ENCODE measurements around the gene PRKAR1A.
"Not testable (repeated sequence)": the region's sequence is repeated elsewhere in the genome, so short reads cannot be mapped to it uniquely, and the experiment has no call there.

Gene PRKAR1A

DNA sequence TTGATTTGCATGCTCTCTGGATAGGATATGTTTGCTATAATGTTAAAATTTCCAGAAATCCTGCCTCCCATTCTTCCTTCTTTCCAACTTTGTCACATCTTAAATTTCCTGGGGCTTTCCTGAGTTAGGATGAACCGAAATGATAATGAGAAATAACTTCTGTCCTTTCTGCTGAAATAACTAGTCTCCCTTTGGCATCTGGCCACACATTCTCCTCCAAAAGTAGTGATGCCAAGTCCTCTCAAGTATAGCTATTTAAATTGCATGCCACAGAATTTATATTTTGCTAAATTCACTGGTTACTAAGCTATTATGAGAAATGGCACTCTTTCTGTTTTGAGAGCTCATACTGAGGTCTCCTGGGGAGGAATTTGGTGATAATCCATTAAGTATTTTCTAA lies 58.3 kb downstream of the PRKAR1A start:
- H3K4me1 Mint-ChIP-seq (ENCODE audit: low read depth): no peaks in the 10 kb centered on the region
- H3K27ac Mint-ChIP-seq: no peak overlapping the region
- no peak overlapping the region for H3K4me3 Mint-ChIP-seq
- H3K9me3 Mint-ChIP-seq: no peaks in the 10 kb centered on the region
- H3K36me3 Mint-ChIP-seq (ENCODE audit: low read depth): no peaks in the 10 kb centered on the region
- no peak for DNase-seq (ENCODE audit: low spot score)
- H3K27me3 Mint-ChIP-seq (ENCODE audit: low read depth): peaks cover 10% of the 10 kb centered on the region

DNA sequence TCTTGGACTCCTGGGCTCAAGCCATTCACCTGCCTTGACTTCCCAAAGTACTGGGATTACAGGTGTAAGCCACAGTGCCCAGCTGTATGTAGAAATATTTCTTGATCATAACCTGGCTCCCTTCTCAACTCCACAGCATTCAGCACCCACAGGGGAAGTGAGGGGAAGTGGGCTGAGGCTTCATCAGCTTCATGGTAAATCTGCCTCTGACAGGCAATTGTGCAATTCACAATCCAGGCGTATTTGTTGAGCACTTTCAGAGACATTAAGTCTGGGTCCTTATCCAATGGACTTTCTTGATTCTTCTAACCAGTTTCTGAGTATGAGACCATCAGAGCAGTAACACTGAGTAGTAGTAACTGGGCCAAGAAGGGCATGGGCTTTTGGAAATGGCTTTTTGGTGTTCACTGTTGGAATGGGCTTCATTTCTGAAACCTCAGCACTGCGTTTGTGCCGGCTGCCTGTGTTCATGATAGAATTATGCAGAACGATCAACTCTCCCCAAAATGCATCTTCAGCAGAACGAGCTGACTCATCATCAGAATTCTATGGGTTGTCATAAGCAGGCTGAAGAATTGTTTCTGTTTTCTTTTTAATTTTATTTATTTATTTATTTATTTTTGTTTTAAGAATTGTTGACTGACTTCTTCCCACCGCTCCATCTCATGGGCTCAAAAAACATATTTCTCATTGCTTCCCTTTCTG lies 60.1 kb downstream of the PRKAR1A start:
- no peak for DNase-seq (ENCODE audit: low spot score)
- H3K27me3 Mint-ChIP-seq (ENCODE audit: low read depth): peaks cover 4% of the 10 kb centered on the region
- H3K36me3 Mint-ChIP-seq (ENCODE audit: low read depth): no peaks in the 10 kb centered on the region
- no peak overlapping the region for H3K27ac Mint-ChIP-seq
- no peaks in the 10 kb centered on the region for H3K4me1 Mint-ChIP-seq (ENCODE audit: low read depth)
- H3K9me3 Mint-ChIP-seq: no peaks in the 10 kb centered on the region
- H3K4me3 Mint-ChIP-seq: no peak overlapping the region

DNA sequence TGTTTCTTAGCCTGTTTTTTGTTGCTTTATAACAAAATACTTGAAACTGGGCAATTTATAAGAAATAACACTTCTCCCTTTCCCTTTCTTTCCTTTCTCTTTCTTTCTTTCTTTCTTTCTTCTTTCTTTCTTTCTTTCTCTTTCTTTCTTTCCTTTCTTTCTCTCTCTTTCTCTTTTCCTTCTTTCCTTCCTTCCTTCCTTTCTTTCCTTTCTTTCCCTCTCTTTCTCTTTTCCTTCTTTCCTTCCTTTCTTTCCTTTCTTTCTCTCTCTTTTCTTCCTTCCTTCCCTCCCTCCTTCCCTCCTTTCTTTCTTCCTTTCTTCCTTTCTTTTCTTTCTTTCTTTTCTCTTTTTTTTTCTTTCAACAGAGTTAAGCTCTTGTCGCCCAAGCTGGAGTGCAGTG lies 61.1 kb downstream of the PRKAR1A start:
- Mint-ChIP-seq H3K27me3 (ENCODE audit: low read depth) (peaks cover 4% of the 10 kb centered on the region), H3K36me3 (ENCODE audit: low read depth) (no peaks in the 10 kb centered on the region), H3K4me3 (no peak overlapping the region), H3K4me1 (ENCODE audit: low read depth) (no peaks in the 10 kb centered on the region), H3K27ac (no peak overlapping the region), H3K9me3 (no peaks in the 10 kb centered on the region)
- no peak for DNase-seq (ENCODE audit: low spot score)

DNA sequence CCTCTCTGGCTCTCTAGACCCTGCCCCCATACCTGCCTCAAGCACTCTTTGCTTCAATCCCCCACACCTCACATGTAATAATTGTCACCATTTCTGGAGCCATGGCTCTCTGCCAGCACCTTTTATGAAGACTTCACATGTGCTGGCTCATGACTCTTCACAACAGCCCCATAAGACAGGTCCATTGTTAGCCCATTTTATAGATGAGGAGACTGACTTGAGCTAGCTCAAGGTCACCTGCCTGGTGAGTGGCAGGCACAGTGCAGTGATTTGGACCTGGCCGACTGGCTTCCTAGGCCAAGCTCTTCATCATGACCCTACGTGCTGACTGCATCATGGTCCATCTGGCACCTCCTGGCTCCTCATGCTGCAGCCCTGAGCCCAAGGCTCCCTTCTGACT lies 63.9 kb downstream of the PRKAR1A start:
- Mint-ChIP-seq H3K4me1 (ENCODE audit: low read depth) (no peaks in the 10 kb centered on the region), H3K36me3 (ENCODE audit: low read depth) (no peaks in the 10 kb centered on the region), H3K4me3 (no peak overlapping the region), H3K9me3 (no peaks in the 10 kb centered on the region), H3K27ac (no peak overlapping the region), H3K27me3 (ENCODE audit: low read depth) (peaks cover 4% of the 10 kb centered on the region)
- DNase-seq (ENCODE audit: low spot score): no peak

DNA sequence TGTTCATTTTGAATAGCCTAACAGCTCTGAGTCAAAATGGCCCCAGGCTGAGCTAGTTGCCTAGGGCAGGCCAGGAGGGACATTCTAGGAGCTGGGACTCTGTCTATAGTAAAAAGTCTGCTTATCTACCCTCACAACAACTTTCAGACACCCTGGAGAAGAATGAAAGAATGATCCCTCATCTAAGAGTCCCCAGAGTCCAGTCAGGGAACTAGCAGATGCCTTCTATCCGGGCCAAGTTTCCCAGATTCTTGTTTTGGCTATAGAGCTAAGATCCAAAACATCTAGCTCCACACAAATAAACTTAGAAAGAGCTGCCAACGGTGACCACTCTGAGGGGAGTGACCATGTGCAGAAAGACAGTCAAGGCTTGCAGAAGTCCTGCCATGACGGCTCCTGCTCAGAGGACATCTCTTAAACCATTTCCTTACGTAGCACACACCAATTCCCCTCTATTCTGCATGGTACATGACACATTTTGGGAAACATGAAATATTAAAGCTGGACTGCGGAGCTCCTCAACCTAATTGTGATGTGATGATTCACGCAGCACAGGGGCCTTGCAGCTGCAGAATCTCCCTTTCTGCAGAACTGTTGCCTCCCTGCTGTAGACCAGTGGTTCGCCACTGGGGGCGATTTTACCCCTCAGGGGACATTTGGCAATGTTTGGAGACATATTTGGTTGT lies 64.7 kb downstream of the PRKAR1A start:
- Mint-ChIP-seq H3K27ac (no peak overlapping the region), H3K36me3 (ENCODE audit: low read depth) (no peaks in the 10 kb centered on the region), H3K4me1 (ENCODE audit: low read depth) (no peaks in the 10 kb centered on the region), H3K27me3 (ENCODE audit: low read depth) (peaks cover 4% of the 10 kb centered on the region), H3K9me3 (no peaks in the 10 kb centered on the region), H3K4me3 (no peak overlapping the region)
- no peak for DNase-seq (ENCODE audit: low spot score)

DNA sequence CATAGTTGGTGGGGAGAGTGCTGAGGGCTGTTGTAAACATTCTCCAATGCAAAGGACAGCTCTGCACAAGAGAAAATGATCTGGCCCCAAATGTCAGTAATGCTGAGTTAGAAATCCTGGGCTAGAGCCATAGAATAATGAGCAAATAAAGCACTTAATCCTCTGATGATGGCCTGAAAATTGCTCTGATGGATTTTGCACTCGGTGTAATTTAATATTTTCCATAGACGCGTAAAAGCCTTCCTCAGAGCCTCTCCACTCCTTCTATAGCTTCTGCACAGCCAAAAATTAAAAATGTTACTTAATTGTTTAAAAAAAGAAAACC lies 65.2 kb downstream of the PRKAR1A start:
- H3K4me1 Mint-ChIP-seq (ENCODE audit: low read depth): no peaks in the 10 kb centered on the region
- DNase-seq (ENCODE audit: low spot score): no peak
- H3K9me3 Mint-ChIP-seq: no peaks in the 10 kb centered on the region
- no peak overlapping the region for H3K27ac Mint-ChIP-seq
- peaks cover 4% of the 10 kb centered on the region for H3K27me3 Mint-ChIP-seq (ENCODE audit: low read depth)
- H3K36me3 Mint-ChIP-seq (ENCODE audit: low read depth): no peaks in the 10 kb centered on the region
- no peak overlapping the region for H3K4me3 Mint-ChIP-seq

DNA sequence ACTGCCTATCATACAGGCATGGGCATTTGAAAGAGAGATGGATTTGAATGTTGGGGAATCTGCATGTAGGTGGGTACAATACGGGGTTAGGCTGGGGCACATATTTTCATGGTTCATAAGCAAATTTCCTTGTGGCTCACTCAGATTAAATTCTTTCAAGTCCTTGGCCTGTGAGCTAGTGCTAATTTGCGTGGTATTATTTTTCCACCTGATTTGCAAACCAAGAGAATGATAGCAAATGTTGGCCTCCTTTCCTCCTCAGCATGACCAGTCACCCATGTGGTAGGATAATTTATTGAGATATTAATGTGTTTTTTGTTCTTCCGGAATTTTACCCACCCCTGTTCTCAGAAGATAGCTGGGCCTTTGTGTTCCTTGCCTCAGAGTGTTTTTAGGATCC lies 66.0 kb downstream of the PRKAR1A start:
- H3K4me1 Mint-ChIP-seq (ENCODE audit: low read depth): no peaks in the 10 kb centered on the region
- H3K36me3 Mint-ChIP-seq (ENCODE audit: low read depth): no peaks in the 10 kb centered on the region
- DNase-seq (ENCODE audit: low spot score): no peak
- H3K27me3 Mint-ChIP-seq (ENCODE audit: low read depth): peaks cover 4% of the 10 kb centered on the region
- H3K27ac Mint-ChIP-seq: no peak overlapping the region
- H3K4me3 Mint-ChIP-seq: no peak overlapping the region
- no peaks in the 10 kb centered on the region for H3K9me3 Mint-ChIP-seq

DNA sequence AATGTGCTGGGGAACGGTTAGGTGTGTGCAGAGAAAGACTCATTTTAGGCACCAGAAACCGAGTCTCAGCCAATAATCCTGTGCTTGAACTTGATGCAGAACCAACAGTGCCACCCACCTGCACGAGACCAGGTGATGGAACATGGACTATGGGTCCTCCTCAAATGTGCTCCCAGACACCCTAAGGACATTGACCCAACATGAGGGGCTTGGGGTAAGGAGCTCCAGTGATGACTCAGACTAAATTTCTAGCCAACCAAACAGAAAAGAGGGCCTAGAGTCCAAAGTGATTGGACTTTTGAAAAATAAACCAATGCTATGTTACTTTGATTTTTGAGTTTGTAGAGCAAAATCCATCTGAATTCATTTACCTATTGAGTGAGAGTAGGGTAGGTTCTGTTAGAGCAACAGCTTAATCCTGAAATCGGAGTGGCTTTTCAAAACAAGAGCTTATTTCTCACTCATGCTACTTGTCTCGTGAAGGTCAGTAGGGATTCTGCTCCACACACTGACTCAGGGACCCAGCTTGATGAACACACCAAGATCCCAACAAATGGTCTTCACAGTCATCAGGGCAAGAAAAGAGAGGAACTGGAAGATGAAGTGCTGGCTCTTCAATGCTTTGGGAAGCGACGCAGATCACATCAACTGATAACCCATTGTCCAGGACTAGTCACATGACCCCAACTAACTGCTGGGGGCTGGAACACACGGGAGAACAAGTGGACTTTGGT lies 67.1 kb downstream of the PRKAR1A start:
- Mint-ChIP-seq H3K9me3 (no peaks in the 10 kb centered on the region), H3K27ac (no peak overlapping the region), H3K4me3 (no peak overlapping the region), H3K27me3 (ENCODE audit: low read depth) (peaks cover 4% of the 10 kb centered on the region), H3K4me1 (ENCODE audit: low read depth) (no peaks in the 10 kb centered on the region), H3K36me3 (ENCODE audit: low read depth) (no peaks in the 10 kb centered on the region)
- DNase-seq (ENCODE audit: low spot score): no peak

DNA sequence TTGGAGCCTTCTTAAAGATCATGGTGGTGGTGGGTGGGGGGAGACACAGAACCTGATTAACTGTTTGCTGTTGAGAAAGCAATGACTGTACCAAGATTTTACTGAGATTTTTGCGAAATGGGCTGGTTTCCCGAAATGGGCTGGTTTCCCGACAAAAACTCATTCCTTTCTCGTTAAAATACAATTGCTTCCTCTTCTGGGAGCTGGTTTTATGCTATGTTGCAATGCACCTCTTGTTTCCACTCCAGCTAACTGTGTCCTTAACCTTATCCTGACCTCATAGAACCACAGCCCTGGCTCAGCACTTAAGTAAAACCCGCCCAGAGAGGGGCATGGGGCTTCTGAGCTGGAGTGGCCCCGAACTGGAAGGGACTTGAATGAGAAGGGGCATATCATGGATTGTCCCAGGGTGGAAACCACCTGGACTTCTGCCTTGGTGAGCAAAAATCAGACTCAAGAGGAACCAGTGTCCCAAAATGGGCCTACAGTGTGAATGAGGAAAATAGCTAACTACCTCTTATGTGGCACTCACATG lies 68.1 kb downstream of the PRKAR1A start:
- no peak overlapping the region for H3K27ac Mint-ChIP-seq
- DNase-seq (ENCODE audit: low spot score): no peak

DNA sequence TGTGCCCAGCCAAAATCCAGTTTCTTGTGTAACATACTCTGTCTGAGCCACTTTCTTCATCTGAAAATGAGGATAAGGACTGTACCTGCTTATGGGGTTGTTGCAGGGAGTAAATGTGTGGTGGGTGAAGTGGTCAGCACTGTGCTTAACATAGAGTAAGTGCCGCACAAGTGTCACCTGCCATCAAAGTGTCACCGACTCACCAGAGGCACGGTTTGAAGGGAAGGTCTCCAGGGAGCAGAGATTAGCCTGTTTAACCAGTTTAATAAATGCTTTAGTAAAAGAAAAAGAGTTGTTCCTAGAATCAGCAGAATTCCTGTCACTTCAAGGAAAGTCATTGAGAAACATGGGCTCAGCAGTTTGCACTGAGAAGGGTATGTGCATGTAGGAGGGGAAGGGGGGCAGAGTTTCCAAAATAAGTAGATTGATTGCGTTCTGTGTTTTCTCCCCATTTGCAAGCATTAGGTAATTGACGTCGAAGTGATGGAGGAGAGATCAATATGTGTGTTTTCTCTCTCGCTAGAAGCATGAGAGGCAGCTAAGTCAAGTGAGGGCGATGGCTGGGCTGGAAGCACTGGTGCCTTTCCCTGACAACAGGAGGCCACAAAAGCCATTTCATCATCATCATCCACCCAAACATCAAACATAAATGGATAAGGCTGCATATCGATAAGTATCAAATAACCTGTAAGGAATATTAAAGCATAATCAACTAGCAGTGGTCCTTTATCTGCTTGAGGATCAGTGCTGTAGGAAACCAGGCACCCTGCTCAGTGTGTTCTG lies 69.8 kb downstream of the PRKAR1A start:
- Mint-ChIP-seq H3K27me3 (ENCODE audit: low read depth) (peaks cover 4% of the 10 kb centered on the region), H3K9me3 (no peaks in the 10 kb centered on the region), H3K4me1 (ENCODE audit: low read depth) (no peaks in the 10 kb centered on the region), H3K4me3 (no peak overlapping the region), H3K27ac (no peak overlapping the region), H3K36me3 (ENCODE audit: low read depth) (no peaks in the 10 kb centered on the region)
- no peak for DNase-seq (ENCODE audit: low spot score)

More for the DNA sequence above, 68.1 kb downstream of the PRKAR1A start:
- no peaks in the 10 kb centered on the region for H3K36me3 Mint-ChIP-seq (ENCODE audit: low read depth)
- no peaks in the 10 kb centered on the region for H3K4me1 Mint-ChIP-seq (ENCODE audit: low read depth)
- H3K27me3 Mint-ChIP-seq (ENCODE audit: low read depth): peaks cover 4% of the 10 kb centered on the region
- H3K4me3 Mint-ChIP-seq: no peak overlapping the region
- H3K9me3 Mint-ChIP-seq: no peaks in the 10 kb centered on the region

DNA sequence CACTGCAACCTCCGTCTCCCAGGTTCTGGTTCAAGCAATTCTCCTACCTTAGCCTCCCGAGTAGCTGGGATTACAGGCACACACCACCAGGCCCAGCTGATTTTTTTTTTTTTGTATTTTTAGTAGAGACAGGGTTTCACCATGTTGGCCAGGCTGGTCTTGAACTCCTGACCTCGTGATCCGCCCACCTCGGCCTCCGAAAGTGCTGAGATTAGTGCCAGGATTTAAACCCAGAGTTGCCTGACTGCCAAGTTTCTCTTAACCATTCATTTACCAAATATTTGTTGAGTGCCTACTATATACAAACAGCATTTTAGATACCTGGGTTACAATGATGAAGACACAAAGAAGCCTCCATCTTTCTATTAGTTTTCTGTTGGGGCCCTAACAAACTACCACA lies 70.6 kb downstream of the PRKAR1A start:
- H3K4me3 Mint-ChIP-seq; H3K27me3 Mint-ChIP-seq (ENCODE audit: low read depth); DNase-seq (ENCODE audit: low spot score); H3K9me3 Mint-ChIP-seq; H3K4me1 Mint-ChIP-seq (ENCODE audit: low read depth); H3K27ac Mint-ChIP-seq; H3K36me3 Mint-ChIP-seq (ENCODE audit: low read depth): not testable (repeated sequence)

DNA sequence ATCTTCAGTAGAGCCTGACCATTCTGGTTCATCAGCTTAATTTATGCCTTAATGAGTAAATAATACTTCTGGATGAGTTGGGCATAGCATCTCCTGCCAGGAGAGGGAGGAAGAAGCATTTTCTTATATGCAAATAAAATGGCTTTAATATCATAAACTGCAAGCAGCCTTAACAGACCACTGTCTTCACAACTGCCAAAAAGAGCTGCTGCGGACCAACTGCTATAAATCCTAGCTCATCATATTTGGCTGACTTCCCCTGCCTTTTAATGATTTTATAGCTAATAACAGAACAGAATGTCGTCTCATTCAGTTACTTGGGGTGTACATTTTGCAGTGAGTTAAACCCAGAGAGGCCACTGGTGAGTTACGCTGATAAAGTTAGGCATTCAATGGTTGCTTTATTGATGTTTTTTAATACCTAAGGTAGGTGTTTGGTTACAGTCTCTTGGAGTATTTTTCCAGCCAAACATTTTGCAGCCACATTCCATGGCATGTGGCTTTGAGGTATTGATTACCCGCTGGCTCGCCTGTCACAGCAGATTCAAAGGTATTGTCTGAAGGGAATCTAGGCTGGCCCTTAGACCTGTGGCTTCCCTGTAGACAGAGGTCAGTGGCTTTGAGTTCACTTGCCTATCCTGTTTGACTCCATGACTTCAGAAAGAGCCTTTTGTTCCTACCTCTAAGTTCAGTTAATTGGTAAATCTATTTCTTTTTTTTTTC lies 72.5 kb downstream of the PRKAR1A start:
- H3K4me1 Mint-ChIP-seq (ENCODE audit: low read depth): no peaks in the 10 kb centered on the region
- H3K27me3 Mint-ChIP-seq (ENCODE audit: low read depth): peaks cover under 1% of the 10 kb centered on the region
- DNase-seq (ENCODE audit: low spot score): no peak
- H3K4me3 Mint-ChIP-seq: no peak overlapping the region
- no peak overlapping the region for H3K27ac Mint-ChIP-seq
- no peaks in the 10 kb centered on the region for H3K9me3 Mint-ChIP-seq
- H3K36me3 Mint-ChIP-seq (ENCODE audit: low read depth): no peaks in the 10 kb centered on the region

DNA sequence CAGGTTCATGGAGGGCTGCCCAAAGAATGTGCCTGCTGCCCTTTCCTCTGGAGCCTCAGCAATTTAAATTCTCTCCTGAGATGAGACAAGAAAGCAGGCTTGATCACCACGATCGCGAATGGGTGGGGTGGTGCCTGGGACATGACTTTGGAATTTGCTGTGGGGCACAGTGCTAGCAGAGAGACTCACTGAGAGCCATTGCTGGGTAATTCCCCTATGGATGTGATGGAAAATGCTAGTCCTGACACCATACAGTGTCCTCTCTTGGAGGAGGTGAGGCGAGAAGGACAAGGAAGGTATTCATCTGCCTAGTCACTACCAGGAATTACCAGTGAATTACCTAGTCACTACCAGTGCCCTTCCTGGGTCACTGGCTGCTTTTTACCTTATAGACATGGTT lies 73.4 kb downstream of the PRKAR1A start:
- H3K27me3 Mint-ChIP-seq (ENCODE audit: low read depth): no peaks in the 10 kb centered on the region
- H3K4me1 Mint-ChIP-seq (ENCODE audit: low read depth): no peaks in the 10 kb centered on the region
- no peaks in the 10 kb centered on the region for H3K36me3 Mint-ChIP-seq (ENCODE audit: low read depth)
- H3K27ac Mint-ChIP-seq: no peak overlapping the region
- no peak for DNase-seq (ENCODE audit: low spot score)
- H3K4me3 Mint-ChIP-seq: no peak overlapping the region
- no peaks in the 10 kb centered on the region for H3K9me3 Mint-ChIP-seq

Data from T-helper 2 cell treated with Interferon-gamma antibody and Interleukin-4, amounts not matched to agents 5 μg/mL and 100 μg/mL, for 36 hours (primary cell).